KMS-11 (cell line): Measurements from ENCODE around the gene PRR36.

ENCODE experiments used
- H2AFZ ChIP-seq: fragments of 200-600 bp; sonication (generic); 2 replicates; pipeline ENCODE4 v1.6.1; 2016; ENCODE audit warnings: antibody characterized with exemption, mixed run types, low read depth
- H3K27ac ChIP-seq: fragments of 200-600 bp; sonication (generic); 2 replicates; pipeline ENCODE4 v1.6.1; 2016; ENCODE audit warnings: mild to moderate bottlenecking, mixed run types
- H3K27me3 ChIP-seq: fragments of 200-600 bp; sonication (generic); 2 replicates; pipeline ENCODE4 v1.6.1; 2017; ENCODE audit warnings: mild to moderate bottlenecking, low read depth, mixed run types, moderate library complexity; ENCODE audit not compliant: insufficient read depth
- H3K36me3 ChIP-seq: fragments of 200-600 bp; sonication (generic); 2 replicates; pipeline ENCODE4 v1.6.1; 2017; ENCODE audit warnings: mild to moderate bottlenecking, mixed run types; ENCODE audit not compliant: insufficient read depth
- H3K4me1 ChIP-seq: fragments of 200-600 bp; sonication (generic); 2 replicates; pipeline ENCODE4 v1.6.1; 2016; ENCODE audit warnings: mild to moderate bottlenecking, low read depth, mixed run types; ENCODE audit not compliant: poor library complexity, severe bottlenecking
- H3K4me2 ChIP-seq: fragments of 200-600 bp; sonication (generic); 2 replicates; pipeline ENCODE4 v1.7.0; 2016; ENCODE audit warnings: mild to moderate bottlenecking, mixed run types
- H3K4me3 ChIP-seq: fragments of 200-600 bp; sonication (generic); IDR thresholded peaks from 2 replicates; pipeline ENCODE4 v1.6.1; 2017; ENCODE audit warnings: low read depth, low read length, mixed read lengths; ENCODE audit not compliant: insufficient read depth
- H3K79me2 ChIP-seq: fragments of 200-600 bp; sonication (generic); 2 replicates; pipeline ENCODE4 v1.6.1; 2016; ENCODE audit warnings: low read depth, mixed run types; ENCODE audit not compliant: insufficient read depth
- H3K9ac ChIP-seq: fragments of 200-600 bp; sonication (generic); 2 replicates; pipeline ENCODE4 v1.6.1; 2016; ENCODE audit warnings: mild to moderate bottlenecking, mixed run types
- H4K20me1 ChIP-seq: fragments of 200-600 bp; sonication (generic); 2 replicates; pipeline ENCODE4 v1.6.1; 2016; ENCODE audit warnings: mild to moderate bottlenecking, mixed run types; ENCODE audit not compliant: insufficient read depth
- CTCF ChIP-seq: fragments of 200-600 bp; sonication (generic); conservative IDR thresholded peaks from 2 replicates; pipeline ENCODE4 v1.6.1; 2017; ENCODE audit warnings: low read depth, mild to moderate bottlenecking, antibody characterized with exemption, low read length, moderate library complexity, mixed read lengths

The PRR36 gene

GRCh38 chr19:7905268-7905667, 31.1 kb upstream of the PRR36 start:
- H3K4me3 ChIP-seq: no peak overlapping the region
- H3K27ac ChIP-seq: no peak overlapping the region

GRCh38 chr19:7904074-7905020, 30.2 kb upstream of the PRR36 start:
- Histone ChIP-seq H3K27ac (peak overlapping the region; percentile 38), H3K4me3 (no peak overlapping the region), H2AFZ (peak overlapping the region; percentile 30; the same call in 1 of the 2 replicates), H3K4me2 (peak overlapping the region; percentile 74), H3K27me3 (no peaks in the 10 kb centered on the region), H4K20me1 (no peaks in the 10 kb centered on the region), H3K79me2 (peaks cover 31% of the 10 kb centered on the region), H3K36me3 (no peaks in the 10 kb centered on the region), H3K4me1 (peaks cover 5% of the 10 kb centered on the region), H3K9ac (peak overlapping the region; percentile 73)
- TF ChIP-seq CTCF: no peak

More at GRCh38 chr19:7905268-7905667, 31.1 kb upstream of the PRR36 start:
- Histone ChIP-seq H4K20me1 (no peaks in the 10 kb centered on the region), H3K9ac (peak overlapping the region; percentile 71; the same call in 1 of the 2 replicates), H3K36me3 (no peaks in the 10 kb centered on the region), H3K79me2 (peaks cover 31% of the 10 kb centered on the region), H2AFZ (no peak overlapping the region), H3K4me1 (peaks cover 5% of the 10 kb centered on the region), H3K27me3 (no peaks in the 10 kb centered on the region), H3K4me2 (peak overlapping the region; percentile 74)
- no peak for TF ChIP-seq CTCF

GRCh38 chr19:7903244-7904073, 29.3 kb upstream of the PRR36 start, which contains the start of gene MAP2K7:
TSS of gene MAP2K7 (plus strand) at chr19:7903877. CDS start at chr19:7903945, 68 bp downstream.
- TF ChIP-seq CTCF: peak; percentile 56
- H3K79me2 ChIP-seq: peaks cover 31% of the 10 kb centered on the region
- H2AFZ ChIP-seq: peak within 1 kb of the TSS; percentile 60
- peaks cover 5% of the 10 kb centered on the region for H3K4me1 ChIP-seq
- no peaks in the 10 kb centered on the region for H4K20me1 ChIP-seq
- no peaks in the 10 kb centered on the region for H3K27me3 ChIP-seq
- H3K4me3 ChIP-seq: no peak within 1 kb of the TSS
- H3K4me2 ChIP-seq: peak within 1 kb of the TSS; percentile 89
- H3K27ac ChIP-seq: peak within 1 kb of the TSS; percentile 45
- peak within 1 kb of the TSS; percentile 73 for H3K9ac ChIP-seq
- H3K36me3 ChIP-seq: no peaks in the 10 kb centered on the region

GRCh38 chr19:7902796-7903243, 28.6 kb upstream of the PRR36 start:
- Histone ChIP-seq H3K4me3 (no peak overlapping the region), H3K4me2 (peak overlapping the region; percentile 89), H3K27me3 (no peaks in the 10 kb centered on the region), H3K27ac (peak overlapping the region; percentile 31; the same call in 1 of the 2 replicates), H4K20me1 (no peaks in the 10 kb centered on the region), H3K9ac (peak overlapping the region; percentile 73), H2AFZ (peak overlapping the region; percentile 60), H3K79me2 (peaks cover 31% of the 10 kb centered on the region), H3K4me1 (peaks cover 5% of the 10 kb centered on the region), H3K36me3 (no peaks in the 10 kb centered on the region)
- no peak for TF ChIP-seq CTCF
